ENCODE measurements around the gene SLC36A1. TPM values are rescaled to one million over a fixed set of nuclear protein-coding genes. Genes with fewer than 3 reads are reported as not detected.

The SLC36A1 gene
- total and polyA plus RNA-seq, 2 of the 8 experiments (the other 6 are each of a cell fraction or from before 2014, with no cell fraction given), result 6.6 to 9.6 TPM

DNA sequence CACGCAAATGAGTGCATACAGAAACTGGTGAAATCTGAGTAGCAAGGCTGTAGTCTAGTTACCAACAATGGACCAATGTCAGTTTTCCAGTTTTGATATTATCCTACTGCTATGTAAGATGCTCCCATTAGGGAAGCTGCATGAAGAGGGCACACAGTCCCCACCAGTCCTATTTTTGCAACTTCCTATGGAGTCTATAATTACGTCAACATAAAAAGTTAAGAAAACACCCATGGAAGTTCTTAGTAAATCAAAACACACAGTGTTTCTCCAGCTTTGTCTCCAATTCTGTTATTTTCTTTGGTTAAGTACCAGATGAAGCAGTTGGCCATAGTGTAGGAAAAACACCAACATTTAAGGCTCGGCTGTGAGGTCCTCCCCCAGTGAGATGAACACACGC, 85.0 kb downstream of the SLC36A1 start:
- no peak overlapping the region for H3K14ac ChIP-seq (ENCODE audit: insufficient read length)
- ChIA-PET POLR2A (ENCODE audit: partially characterized antibody) (no interaction called here), CTCF (ENCODE audit: partially characterized antibody) (interaction anchor here (0.5 to 4.5 kb wide), 10 partner anchors 9 to 421 kb away, joined by 3 to 29 read pairs (median 3); no protein-coding TSS in a partner anchor)
- H3K4me1 ChIP-seq (replicated peaks in 1 of 4; ENCODE audit: control insufficient read depth in 3 of 4, insufficient read depth in 4 of 4, low read length in 3 of 4), result peaks cover 0 to 6% (median 2%) of the 10 kb centered on the region in 4 experiments; a peak in 4 of 7 replicates
- no peak overlapping the region for H3K27ac ChIP-seq (ENCODE audit: low read depth, low read length)
- no peak for FAIRE-seq
- no peak overlapping the region for H3K4me2 ChIP-seq (ENCODE audit: insufficient read depth in 1 of 2, low read depth in 2 of 2, low read length in 2 of 2)
- H2BK15ac ChIP-seq (ENCODE audit: low read length), result no peak overlapping the region
- no peak overlapping the region for H2BK120ac ChIP-seq (replicated peaks; ENCODE audit: low read depth, low read length)
- WGBS, 2 experiments (ENCODE audit: extremely low coverage in 1 of 2, insufficient coverage in 1 of 2, insufficient read length in 1 of 2, insufficient replicate concordance in 2 of 2, low coverage in 1 of 2, low lambda C conversion rate in 2 of 2, missing lambda C conversion rate in 1 of 2), result 87% methylated on average over 4 of the region's 4 CpGs; no CpG with 5 or more reads in 1 of the 2 experiments
- no peaks in the 10 kb centered on the region for H3K9me3 ChIP-seq (ENCODE audit: insufficient read depth in 2 of 2, low read depth in 1 of 2, low read length in 1 of 2)
- H2BK20ac ChIP-seq (ENCODE audit: low read length), result no peak overlapping the region
- H3K56ac ChIP-seq (replicated peaks; ENCODE audit: insufficient read length, low read depth, low read length), result no peak overlapping the region
- H3K9ac ChIP-seq (replicated peaks in 1 of 4; ENCODE audit: extremely low read depth in 1 of 4, low read depth in 3 of 4, low read length in 3 of 4), result no peak overlapping the region
- no peak overlapping the region for H3K4ac ChIP-seq (replicated peaks; ENCODE audit: insufficient read length, low read depth, low read length)
- H3K79me1 ChIP-seq (ENCODE audit: low read depth, low read length), result no peaks in the 10 kb centered on the region
- H2AFZ ChIP-seq (ENCODE audit: low read length), result no peak overlapping the region
- H3K27me3 ChIP-seq (replicated peaks in 1 of 4; ENCODE audit: control insufficient read depth in 3 of 4, extremely low read depth in 1 of 4, insufficient read depth in 3 of 4, low read length in 3 of 4), result no peaks in the 10 kb centered on the region
- no peak overlapping the region for H2AK5ac ChIP-seq (ENCODE audit: low read depth, low read length)
- DNase-seq (ENCODE audit: low read depth in 1 of 2, low spot score in 2 of 2), result no peak
- H3K18ac ChIP-seq (ENCODE audit: extremely low read depth, low read length), result no peak overlapping the region
- no peak overlapping the region for H3K4me3 ChIP-seq (ENCODE audit: extremely low read depth in 1 of 4, insufficient read depth in 2 of 4, low read depth in 3 of 4, low read length in 4 of 4)
- no peaks in the 10 kb centered on the region for H3K79me2 ChIP-seq (ENCODE audit: control insufficient read depth in 1 of 2, insufficient read depth in 2 of 2, low read length in 2 of 2)
- no peaks in the 10 kb centered on the region for H3K36me3 ChIP-seq (ENCODE audit: control insufficient read depth in 2 of 4, insufficient read depth in 4 of 4, low read length in 3 of 4)
- no peak overlapping the region for H4K8ac ChIP-seq (ENCODE audit: extremely low read depth, insufficient read depth, low read length)
- no peak overlapping the region for H4K91ac ChIP-seq (replicated peaks; ENCODE audit: insufficient read length, low read length)
- no peak overlapping the region for H2BK5ac ChIP-seq (ENCODE audit: low read depth, low read length)
- no peaks in the 10 kb centered on the region for H4K20me1 ChIP-seq (replicated peaks in 1 of 2; ENCODE audit: control insufficient read depth in 1 of 2, insufficient read depth in 2 of 2, low read length in 2 of 2)
- no peak overlapping the region for H3K23ac ChIP-seq (ENCODE audit: insufficient read length)
- H2BK12ac ChIP-seq (ENCODE audit: low read depth, low read length), result no peak overlapping the region
- H4K5ac ChIP-seq (ENCODE audit: insufficient read length, low read depth, low read length), result no peak overlapping the region
- peaks cover 1% of the 10 kb centered on the region; the same call in 1 of the 2 replicates for H3K23me2 ChIP-seq (ENCODE audit: low read depth, low read length)
- TF ChIP-seq EGR1 (IDR thresholded peaks at IDR 0.05; ENCODE audit: borderline replicate concordance, low read depth, low read length) (no peak), ZNF274 (IDR thresholded peaks at IDR 0.05; ENCODE audit: borderline replicate concordance, extremely low read depth, low read length) (no peak), KDM5A (IDR thresholded peaks at IDR 0.05; ENCODE audit: low read length) (no peak), RAD21 (IDR thresholded peaks at IDR 0.05 in 1 of 2, conservative IDR thresholded peaks at IDR 0.05 in 1 of 2; ENCODE audit: low read depth in 2 of 2, low read length in 2 of 2) (no peak), TCF12 (IDR thresholded peaks at IDR 0.05; ENCODE audit: low read depth, low read length) (no peak), RNF2 (IDR thresholded peaks at IDR 0.05; ENCODE audit: borderline replicate concordance, low read depth, low read length, missing control alignments, poor library complexity, severe bottlenecking) (no peak)
- TF ChIP-seq, protein P1, sequence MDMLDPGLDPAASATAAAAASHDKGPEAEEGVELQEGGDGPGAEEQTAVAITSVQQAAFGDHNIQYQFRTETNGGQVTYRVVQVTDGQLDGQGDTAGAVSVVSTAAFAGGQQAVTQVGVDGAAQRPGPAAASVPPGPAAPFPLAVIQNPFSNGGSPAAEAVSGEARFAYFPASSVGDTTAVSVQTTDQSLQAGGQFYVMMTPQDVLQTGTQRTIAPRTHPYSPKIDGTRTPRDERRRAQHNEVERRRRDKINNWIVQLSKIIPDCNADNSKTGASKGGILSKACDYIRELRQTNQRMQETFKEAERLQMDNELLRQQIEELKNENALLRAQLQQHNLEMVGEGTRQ (IDR thresholded peaks at IDR 0.05; ENCODE audit: low read length), result no peak
- TF ChIP-seq, protein P2, sequence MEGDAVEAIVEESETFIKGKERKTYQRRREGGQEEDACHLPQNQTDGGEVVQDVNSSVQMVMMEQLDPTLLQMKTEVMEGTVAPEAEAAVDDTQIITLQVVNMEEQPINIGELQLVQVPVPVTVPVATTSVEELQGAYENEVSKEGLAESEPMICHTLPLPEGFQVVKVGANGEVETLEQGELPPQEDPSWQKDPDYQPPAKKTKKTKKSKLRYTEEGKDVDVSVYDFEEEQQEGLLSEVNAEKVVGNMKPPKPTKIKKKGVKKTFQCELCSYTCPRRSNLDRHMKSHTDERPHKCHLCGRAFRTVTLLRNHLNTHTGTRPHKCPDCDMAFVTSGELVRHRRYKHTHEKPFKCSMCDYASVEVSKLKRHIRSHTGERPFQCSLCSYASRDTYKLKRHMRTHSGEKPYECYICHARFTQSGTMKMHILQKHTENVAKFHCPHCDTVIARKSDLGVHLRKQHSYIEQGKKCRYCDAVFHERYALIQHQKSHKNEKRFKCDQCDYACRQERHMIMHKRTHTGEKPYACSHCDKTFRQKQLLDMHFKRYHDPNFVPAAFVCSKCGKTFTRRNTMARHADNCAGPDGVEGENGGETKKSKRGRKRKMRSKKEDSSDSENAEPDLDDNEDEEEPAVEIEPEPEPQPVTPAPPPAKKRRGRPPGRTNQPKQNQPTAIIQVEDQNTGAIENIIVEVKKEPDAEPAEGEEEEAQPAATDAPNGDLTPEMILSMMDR (IDR thresholded peaks at IDR 0.05; ENCODE audit: control extremely low read depth in 1 of 3, insufficient read depth in 1 of 3, low read depth in 1 of 3, low read length in 3 of 3), result no peak
- TF ChIP-seq, protein P3, sequence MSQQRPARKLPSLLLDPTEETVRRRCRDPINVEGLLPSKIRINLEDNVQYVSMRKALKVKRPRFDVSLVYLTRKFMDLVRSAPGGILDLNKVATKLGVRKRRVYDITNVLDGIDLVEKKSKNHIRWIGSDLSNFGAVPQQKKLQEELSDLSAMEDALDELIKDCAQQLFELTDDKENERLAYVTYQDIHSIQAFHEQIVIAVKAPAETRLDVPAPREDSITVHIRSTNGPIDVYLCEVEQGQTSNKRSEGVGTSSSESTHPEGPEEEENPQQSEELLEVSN (IDR thresholded peaks at IDR 0.05), result no peak
